ENCODE data around the gene MMRN1.
A peak's percentile ranks its signal among the peaks of the same experiment; 100 is the strongest.

Gene MMRN1

GRCh38 chr4:89894649-89895550 is at the start of gene MMRN1:
Gene MMRN1, plus strand, starts transcription at chr4:89894854. Its CDS starts 118 bp downstream, at chr4:89894972.
- no peak for DNase-seq

GRCh38 chr4:89847571-89848325 is 46.9 kb upstream of the MMRN1 start:
- DNase-seq, result no peak

DNA sequence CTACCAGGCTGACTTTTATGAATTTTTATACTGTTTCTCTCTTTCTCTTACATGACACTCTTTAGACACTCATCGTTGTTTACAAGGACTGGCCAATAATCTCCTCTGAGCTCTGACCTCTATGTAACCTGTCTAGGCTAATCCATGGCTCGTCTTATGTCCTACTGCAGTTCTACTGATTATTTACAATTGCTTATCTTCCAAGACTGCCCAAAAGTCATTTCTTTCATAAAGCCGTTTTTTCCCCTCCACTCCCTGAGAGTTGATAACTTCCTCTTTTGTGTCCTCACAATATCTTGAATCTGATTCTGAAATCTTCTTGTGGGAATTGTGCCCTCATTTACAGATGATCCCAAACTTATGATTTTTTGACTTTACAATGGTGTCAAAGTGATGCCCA is 39.4 kb upstream of the MMRN1 start:
- no peak for DNase-seq

DNA sequence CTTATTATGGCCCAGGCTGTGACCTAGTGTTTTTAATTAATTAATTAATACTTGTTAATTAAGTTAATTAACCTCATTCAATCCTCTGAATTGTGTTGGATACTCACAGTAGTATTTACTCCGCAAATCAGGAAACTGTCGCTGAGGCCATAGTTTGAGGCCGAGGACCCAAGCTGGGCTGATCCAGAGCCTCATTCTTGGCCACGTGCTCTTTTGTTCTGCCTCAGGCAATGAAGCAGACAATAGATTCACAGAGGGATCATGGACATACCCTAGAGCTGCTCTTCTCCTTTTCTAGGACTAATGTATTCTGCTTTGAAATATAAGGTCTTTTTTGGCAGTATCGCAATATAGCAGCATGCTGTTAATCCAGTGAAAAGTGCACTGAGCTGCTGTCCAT is 33.7 kb upstream of the MMRN1 start:
- no peak for DNase-seq

- no peak for DNase-seq
These were observed 31.1 kb upstream of the MMRN1 start for GRCh38 chr4:89863533-89863932.

DNA sequence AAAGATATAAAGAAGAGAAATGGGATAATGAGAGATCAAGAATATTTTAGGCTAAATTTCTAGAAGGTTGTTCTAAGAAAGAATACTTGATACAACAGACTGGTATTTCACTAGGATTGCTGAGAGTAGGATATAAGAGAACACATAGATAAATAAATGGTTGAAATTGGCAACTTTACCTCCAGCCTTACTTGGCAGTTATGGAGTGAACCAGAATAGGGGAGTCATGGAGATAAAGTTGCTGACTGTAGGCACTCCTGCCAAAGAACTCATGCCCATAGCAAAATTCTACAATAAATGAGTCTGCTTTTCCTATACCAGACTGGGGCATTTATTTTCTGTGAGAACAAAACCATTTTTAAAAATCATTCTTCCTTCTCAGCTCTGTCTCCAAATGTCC is 26.4 kb upstream of the MMRN1 start:
- DNase-seq, result no peak

DNA sequence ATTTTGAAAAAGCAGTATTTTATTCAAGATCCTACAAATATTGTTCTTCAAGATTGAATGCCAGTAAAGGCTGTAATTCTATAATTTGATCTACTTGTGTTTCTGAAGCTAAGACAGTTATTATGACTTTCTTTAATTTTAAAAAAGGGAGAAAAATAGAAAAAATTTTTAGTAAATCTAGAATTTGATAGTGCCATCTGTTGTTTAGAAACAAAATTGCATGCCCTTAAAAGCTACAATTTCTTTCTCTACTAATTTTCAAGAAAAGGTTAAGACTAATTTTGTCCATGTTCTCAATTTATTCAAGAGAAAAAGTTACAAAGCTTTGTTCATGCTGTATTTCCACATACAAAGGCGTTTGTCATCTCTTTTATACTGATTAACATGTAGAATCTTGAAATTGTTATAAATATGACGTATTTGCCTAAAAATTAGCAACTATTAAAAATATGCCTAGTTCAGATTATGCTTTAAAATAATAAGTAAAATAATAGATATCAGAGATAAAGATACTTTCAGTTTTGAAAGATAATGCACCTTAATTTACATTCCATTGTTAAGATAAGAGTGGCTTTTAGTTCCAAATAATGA is 25.6 kb upstream of the MMRN1 start:
- no peak for DNase-seq

GRCh38 chr4:89871211-89871610 is 23.4 kb upstream of the MMRN1 start:
- DNase-seq, result no peak

GRCh38 chr4:89876548-89876947 is 18.1 kb upstream of the MMRN1 start:
- no peak for DNase-seq

- no peak for DNase-seq
These were observed 16.0 kb upstream of the MMRN1 start for GRCh38 chr4:89878611-89879010.

DNA sequence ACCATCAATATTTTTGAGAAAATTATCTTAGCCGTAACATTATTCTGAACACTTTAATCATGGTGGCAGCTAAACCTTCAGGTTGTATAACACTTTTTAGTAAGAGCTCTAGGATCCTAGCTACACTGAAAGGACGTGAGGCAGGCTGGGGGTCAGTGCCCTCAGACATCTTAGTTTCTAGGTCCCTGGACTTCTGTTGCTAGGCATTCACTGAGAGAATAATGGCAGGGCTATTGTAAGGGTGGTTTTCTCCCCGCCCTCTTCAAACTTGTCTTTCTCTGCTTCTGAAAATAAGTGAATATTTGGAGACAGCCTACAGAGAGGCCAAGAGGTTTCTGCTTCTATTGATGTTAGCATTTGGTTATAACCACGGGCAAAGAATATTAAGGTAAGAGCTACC is 15.4 kb upstream of the MMRN1 start:
- no peak for DNase-seq

DNA sequence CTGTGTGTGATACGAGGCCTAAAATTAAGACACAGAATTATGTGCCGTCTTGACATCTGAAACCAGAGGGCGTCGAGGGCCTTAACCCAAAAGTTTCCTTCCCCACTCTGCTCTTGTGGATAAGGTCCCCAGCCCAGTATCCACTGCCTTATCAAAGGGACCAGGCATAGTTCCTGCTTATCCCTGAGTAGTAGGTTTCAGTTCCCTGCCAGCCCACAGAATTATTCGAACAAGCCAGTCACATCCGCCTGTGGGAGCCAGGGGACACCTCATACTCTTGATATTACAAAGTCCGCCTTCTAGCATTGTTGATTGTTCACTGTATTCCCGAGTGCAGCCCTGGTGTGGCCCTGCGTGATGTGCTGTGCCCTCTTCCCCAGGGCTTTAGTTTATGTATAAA is 5.4 kb upstream of the MMRN1 start:
- no peak for DNase-seq

DNA sequence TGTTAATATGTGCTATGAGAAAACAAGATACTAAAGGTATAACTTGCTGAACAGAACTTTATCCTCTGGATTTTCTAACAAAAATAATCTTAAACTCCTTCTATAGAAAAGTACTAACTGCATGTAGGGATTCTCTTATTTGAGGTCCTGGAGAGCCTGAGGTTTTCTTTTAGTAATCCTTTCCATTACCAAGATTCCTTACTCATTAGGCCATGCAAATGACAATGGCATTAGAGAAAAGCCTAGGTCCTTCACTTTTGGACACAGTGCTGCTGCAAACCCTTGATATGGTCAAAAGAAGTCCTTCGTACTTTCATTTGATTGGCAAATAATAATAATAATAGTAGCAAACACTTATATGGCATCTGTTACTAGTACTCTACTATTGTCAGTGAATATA is 3.2 kb downstream of the MMRN1 start:
- no peak for DNase-seq

DNA sequence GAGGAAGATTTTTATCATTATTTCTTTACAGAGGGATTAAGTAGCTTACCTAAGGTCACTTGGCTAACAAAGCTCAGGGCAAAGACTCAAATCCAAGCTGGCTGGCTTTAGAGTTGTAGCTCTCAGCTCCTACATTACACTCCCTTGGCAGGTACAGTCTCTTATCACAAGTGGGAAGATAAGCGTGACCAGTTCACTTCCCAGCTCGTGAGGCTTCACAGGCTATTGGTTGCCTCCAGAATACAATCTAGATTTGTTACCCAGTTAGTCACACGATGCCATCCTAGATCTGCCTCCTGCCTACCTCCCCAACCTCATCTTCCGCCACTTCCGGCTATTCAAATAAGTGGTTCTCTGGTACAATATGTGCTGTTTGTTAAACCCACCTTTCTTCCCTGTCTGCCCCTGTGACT is 3.7 kb downstream of the MMRN1 start:
- DNase-seq, result no peak

GRCh38 chr4:89899152-89899551 is 4.5 kb downstream of the MMRN1 start:
- no peak for DNase-seq

DNA sequence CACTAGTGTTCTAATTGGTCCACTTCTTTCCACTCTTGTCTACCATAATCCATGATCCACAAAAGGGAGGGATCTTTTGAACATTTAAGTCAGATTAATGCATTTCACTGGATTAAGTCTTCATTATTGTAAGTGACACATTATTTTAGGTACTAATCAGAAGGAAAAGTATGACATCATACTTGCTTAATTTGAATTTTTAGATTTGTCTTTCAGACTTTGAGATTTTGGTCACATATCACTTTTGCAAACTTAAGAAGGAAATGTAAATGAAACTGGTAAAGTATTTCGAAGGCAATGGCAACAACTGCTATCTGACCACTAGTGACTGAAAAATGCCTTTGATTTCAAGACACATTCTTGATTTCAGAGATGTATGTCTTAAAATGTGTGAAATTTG is 5.2 kb downstream of the MMRN1 start:
- DNase-seq, result no peak

GRCh38 chr4:89901808-89902431 is 7.3 kb downstream of the MMRN1 start:
- DNase-seq, result peak; percentile 43

GRCh38 chr4:89904524-89904923 is 9.9 kb downstream of the MMRN1 start:
- peak; percentile 56 for DNase-seq

DNA sequence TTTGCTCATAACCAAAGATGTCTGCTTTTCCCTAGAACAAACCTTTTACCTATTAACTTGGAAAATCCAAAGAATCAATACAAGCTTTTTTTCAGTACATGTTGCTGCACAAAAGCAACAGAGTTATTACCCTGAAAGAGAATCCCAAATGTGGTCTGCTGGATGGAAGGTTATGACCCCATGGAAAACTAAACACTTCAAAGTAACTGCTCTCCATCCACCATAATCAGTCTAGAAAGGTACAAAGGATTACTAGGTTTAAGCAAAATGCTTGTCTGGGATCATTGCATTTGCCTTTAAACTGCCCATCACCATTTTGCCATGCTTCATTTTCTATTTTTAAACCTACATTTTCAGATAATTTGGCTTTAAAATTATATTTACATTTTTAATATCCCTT is 11.7 kb downstream of the MMRN1 start:
- no peak for DNase-seq

- no peak for DNase-seq
These were observed 12.3 kb downstream of the MMRN1 start for GRCh38 chr4:89906777-89907521.

- DNase-seq, result no peak
These were observed 15.2 kb downstream of the MMRN1 start for GRCh38 chr4:89909889-89910288.

DNA sequence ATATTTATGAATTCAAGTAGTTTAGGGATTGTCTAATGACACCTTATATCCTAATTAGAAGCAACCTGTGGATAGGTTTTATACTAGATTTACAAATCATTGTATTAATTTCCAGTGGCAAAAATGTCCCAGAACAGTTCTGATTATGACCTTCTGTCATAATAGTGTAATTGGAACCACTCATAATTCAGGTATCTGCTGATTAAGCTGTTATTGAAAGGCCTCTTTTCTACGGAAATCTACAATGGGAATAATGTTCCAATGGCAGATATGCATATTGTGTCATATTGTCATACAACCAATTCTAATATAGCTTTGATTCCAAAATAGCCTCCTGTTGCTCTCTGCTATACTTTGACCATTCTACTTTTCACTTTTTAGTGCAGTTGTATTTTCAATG is 19.0 kb downstream of the MMRN1 start:
- no peak for DNase-seq
